Measurements from ENCODE around the gene NRL. TPM values are rescaled to one million over a fixed set of nuclear protein-coding genes. Genes with fewer than 3 reads are reported as not detected.

NRL gene
- total RNA-seq, 4 donors from 2014 or later: 1.1 to 2.9 (median 1.6) TPM; not detected in 1

GRCh38 chr14:24093207-24093900 is 21.4 kb downstream of the NRL start:
- peak overlapping the region in 3 of 4 donors; percentile 74 to 92 (median 90) for H3K4me3 ChIP-seq
- TF ChIP-seq POLR2A (IDR thresholded peaks at IDR 0.05): no peak
- TF ChIP-seq POLR2AphosphoS5 (IDR thresholded peaks at IDR 0.05): no peak
- TF ChIP-seq EP300 (IDR thresholded peaks at IDR 0.05; ENCODE audit: low read depth): no peak
- TF ChIP-seq, protein P1, sequence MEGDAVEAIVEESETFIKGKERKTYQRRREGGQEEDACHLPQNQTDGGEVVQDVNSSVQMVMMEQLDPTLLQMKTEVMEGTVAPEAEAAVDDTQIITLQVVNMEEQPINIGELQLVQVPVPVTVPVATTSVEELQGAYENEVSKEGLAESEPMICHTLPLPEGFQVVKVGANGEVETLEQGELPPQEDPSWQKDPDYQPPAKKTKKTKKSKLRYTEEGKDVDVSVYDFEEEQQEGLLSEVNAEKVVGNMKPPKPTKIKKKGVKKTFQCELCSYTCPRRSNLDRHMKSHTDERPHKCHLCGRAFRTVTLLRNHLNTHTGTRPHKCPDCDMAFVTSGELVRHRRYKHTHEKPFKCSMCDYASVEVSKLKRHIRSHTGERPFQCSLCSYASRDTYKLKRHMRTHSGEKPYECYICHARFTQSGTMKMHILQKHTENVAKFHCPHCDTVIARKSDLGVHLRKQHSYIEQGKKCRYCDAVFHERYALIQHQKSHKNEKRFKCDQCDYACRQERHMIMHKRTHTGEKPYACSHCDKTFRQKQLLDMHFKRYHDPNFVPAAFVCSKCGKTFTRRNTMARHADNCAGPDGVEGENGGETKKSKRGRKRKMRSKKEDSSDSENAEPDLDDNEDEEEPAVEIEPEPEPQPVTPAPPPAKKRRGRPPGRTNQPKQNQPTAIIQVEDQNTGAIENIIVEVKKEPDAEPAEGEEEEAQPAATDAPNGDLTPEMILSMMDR (IDR thresholded peaks at IDR 0.05): no peak
- H3K27me3 ChIP-seq: no peaks in the 10 kb centered on the region
- 81 to 93% methylated on average over 3 to 19 of the region's 19 CpGs for WGBS, 2 donors (ENCODE audit: low coverage in 1 of 2)
- in situ Hi-C loops (cut with MboI; ENCODE audit: low pct_ligation_motif_present in 1 of 4, low pct_unique_long_range_greater_than_20kb in 1 of 4, low sequenced_read_pairs in 3 of 4): loop anchor here in 1 of 4 donors (5.0 kb wide), 1 partner anchor 36 kb away; no protein-coding TSS in a partner anchor
- no peaks in the 10 kb centered on the region for H3K36me3 ChIP-seq
- peak overlapping the region; percentile 92 to 99 (median 97) for H3K27ac ChIP-seq
- intact Hi-C loops (cut with DNase I; ENCODE audit: low total_unique reads): loop anchor here (10.0 kb wide), 1 partner anchor 79 kb away; no protein-coding TSS in a partner anchor
- DNase-seq: peak; percentile 25
- no peaks in the 10 kb centered on the region for H3K9me3 ChIP-seq
- H3K4me1 ChIP-seq: peaks cover 4 to 42% (median 19%) of the 10 kb centered on the region in 4 donors

GRCh38 chr14:24092505-24093206 is 22.1 kb downstream of the NRL start:
- intact Hi-C loops (cut with DNase I; ENCODE audit: low total_unique reads) (loop anchor here (10.0 kb wide), 1 partner anchor 78 kb away; no protein-coding TSS in a partner anchor), in situ Hi-C loops (cut with MboI; ENCODE audit: low pct_ligation_motif_present in 1 of 4, low pct_unique_long_range_greater_than_20kb in 1 of 4, low sequenced_read_pairs in 3 of 4) (loop anchor here in 1 of 4 donors (5.0 kb wide), 1 partner anchor 35 kb away; no protein-coding TSS in a partner anchor)
- Histone ChIP-seq H3K36me3 (no peaks in the 10 kb centered on the region), H3K27ac (peak overlapping the region; percentile 92 to 99 (median 97)), H3K9me3 (no peaks in the 10 kb centered on the region), H3K4me1 (peaks cover 4 to 42% (median 19%) of the 10 kb centered on the region in 4 donors), H3K27me3 (no peaks in the 10 kb centered on the region), H3K4me3 (no peak overlapping the region)
- DNase-seq: no peak
- TF ChIP-seq POLR2AphosphoS5 (IDR thresholded peaks at IDR 0.05) (no peak), EP300 (IDR thresholded peaks at IDR 0.05; ENCODE audit: low read depth) (no peak), POLR2A (IDR thresholded peaks at IDR 0.05) (no peak)
- TF ChIP-seq, protein P1 (IDR thresholded peaks at IDR 0.05): no peak
- 80 to 92% methylated on average over 1 to 4 of the region's 4 CpGs for WGBS, 2 donors (ENCODE audit: low coverage in 1 of 2)

DNA sequence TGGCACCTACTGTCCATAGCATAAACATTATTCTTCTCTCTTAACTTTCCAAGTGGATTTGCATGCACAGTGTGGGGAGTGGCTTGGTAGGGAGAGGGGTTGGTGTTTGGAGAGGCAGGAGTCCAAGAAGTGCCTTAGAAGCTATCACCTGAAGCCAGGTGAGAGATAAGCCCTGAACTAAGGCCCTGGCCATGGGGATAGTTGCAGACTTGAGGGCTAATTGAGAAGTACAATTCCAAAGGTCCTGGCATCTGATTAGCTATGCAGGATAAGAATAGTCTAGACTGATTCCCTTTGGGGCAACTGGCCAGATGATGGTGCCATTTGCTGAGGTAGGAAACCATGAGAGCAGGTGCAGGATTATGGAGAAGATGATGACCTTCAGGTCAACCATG is 22.6 kb downstream of the NRL start:
- DNase-seq: peak; percentile 43
- Histone ChIP-seq H3K27me3 (no peaks in the 10 kb centered on the region), H3K9me3 (no peaks in the 10 kb centered on the region), H3K27ac (peak overlapping the region; percentile 92 to 99 (median 97)), H3K4me1 (peaks cover 4 to 42% (median 19%) of the 10 kb centered on the region in 4 donors), H3K36me3 (no peaks in the 10 kb centered on the region), H3K4me3 (no peak overlapping the region)
- TF ChIP-seq POLR2A (IDR thresholded peaks at IDR 0.05) (no peak), POLR2AphosphoS5 (IDR thresholded peaks at IDR 0.05) (no peak), EP300 (IDR thresholded peaks at IDR 0.05; ENCODE audit: low read depth) (no peak)
- TF ChIP-seq, protein P1 (IDR thresholded peaks at IDR 0.05): no peak
- in situ Hi-C loops (cut with MboI; ENCODE audit: low pct_ligation_motif_present in 1 of 4, low pct_unique_long_range_greater_than_20kb in 1 of 4, low sequenced_read_pairs in 3 of 4): loop anchor here in 1 of 4 donors (5.0 kb wide), 1 partner anchor 35 kb away; no protein-coding TSS in a partner anchor
- intact Hi-C loops (cut with DNase I; ENCODE audit: low total_unique reads): loop anchor here (10.0 kb wide), 1 partner anchor 77 kb away; no protein-coding TSS in a partner anchor

GRCh38 chr14:24089890-24090289 is 24.9 kb downstream of the NRL start:
- peaks cover 4 to 31% (median 14%) of the 10 kb centered on the region in 4 donors for H3K4me1 ChIP-seq
- DNase-seq: no peak
- no peak overlapping the region for H3K27ac ChIP-seq
- in situ Hi-C loops (cut with MboI; ENCODE audit: low pct_ligation_motif_present in 1 of 4, low pct_unique_long_range_greater_than_20kb in 1 of 4, low sequenced_read_pairs in 3 of 4) (loop anchor here in 1 of 4 donors (5.0 kb wide), 1 partner anchor 33 kb away; no protein-coding TSS in a partner anchor), intact Hi-C loops (cut with DNase I; ENCODE audit: low total_unique reads) (loop anchor here (10.0 kb wide), 1 partner anchor 75 kb away; no protein-coding TSS in a partner anchor)
- no peak for TF ChIP-seq EP300 (IDR thresholded peaks at IDR 0.05; ENCODE audit: low read depth)
- TF ChIP-seq, protein P1 (IDR thresholded peaks at IDR 0.05): no peak
- no peak for TF ChIP-seq POLR2AphosphoS5 (IDR thresholded peaks at IDR 0.05)
- no peak for TF ChIP-seq POLR2A (IDR thresholded peaks at IDR 0.05)
- H3K4me3 ChIP-seq: no peak overlapping the region
- 85 to 89% methylated on average over 3 to 6 of the region's 6 CpGs for WGBS, 2 donors (ENCODE audit: low coverage in 1 of 2)
- no peaks in the 10 kb centered on the region for H3K27me3 ChIP-seq
- H3K9me3 ChIP-seq: no peaks in the 10 kb centered on the region
- no peaks in the 10 kb centered on the region for H3K36me3 ChIP-seq

All from transverse colon (tissue), 4 donors.